Measurements from ENCODE around the gene DAB2IP. TPM values are rescaled to one million over a fixed set of nuclear protein-coding genes. Genes with fewer than 3 reads are reported as not detected.

The DAB2IP gene
- total RNA-seq, 1 donor from 2014 or later = 104 TPM

- Mint-ChIP-seq H3K36me3 (ENCODE audit: low read depth, unreplicated experiment) (peaks cover 4% of the 10 kb centered on the region), H3K27ac (ENCODE audit: unreplicated experiment) (no peak overlapping the region), H3K4me1 (ENCODE audit: unreplicated experiment) (peaks cover 49% of the 10 kb centered on the region), H3K9me3 (ENCODE audit: unreplicated experiment) (no peaks in the 10 kb centered on the region), H3K4me3 (ENCODE audit: unreplicated experiment) (no peak overlapping the region), H3K27me3 (ENCODE audit: unreplicated experiment) (peaks cover 20% of the 10 kb centered on the region)
- no peak for TF ChIP-seq CTCF (IDR thresholded peaks at IDR 0.05; ENCODE audit: unreplicated experiment)
- no peak for DNase-seq (ENCODE audit: low spot score)
These were observed 169.9 kb downstream of the DAB2IP start for GRCh38 chr9:121821326-121821725.

GRCh38 chr9:121822093-121823085 is 171.0 kb downstream of the DAB2IP start:
- Mint-ChIP-seq H3K9me3 (ENCODE audit: unreplicated experiment) (no peaks in the 10 kb centered on the region), H3K4me3 (ENCODE audit: unreplicated experiment) (peak overlapping the region; percentile 62), H3K4me1 (ENCODE audit: unreplicated experiment) (peaks cover 43% of the 10 kb centered on the region), H3K36me3 (ENCODE audit: low read depth, unreplicated experiment) (no peaks in the 10 kb centered on the region), H3K27ac (ENCODE audit: unreplicated experiment) (peak overlapping the region; percentile 94), H3K27me3 (ENCODE audit: unreplicated experiment) (peaks cover 14% of the 10 kb centered on the region)
- no peak for DNase-seq (ENCODE audit: low spot score)
- no peak for TF ChIP-seq CTCF (IDR thresholded peaks at IDR 0.05; ENCODE audit: unreplicated experiment)

- DNase-seq (ENCODE audit: low spot score) = no peak
- Mint-ChIP-seq H3K27ac (ENCODE audit: unreplicated experiment) (no peak overlapping the region), H3K4me1 (ENCODE audit: unreplicated experiment) (peaks cover 36% of the 10 kb centered on the region), H3K9me3 (ENCODE audit: unreplicated experiment) (no peaks in the 10 kb centered on the region), H3K4me3 (ENCODE audit: unreplicated experiment) (no peak overlapping the region), H3K27me3 (ENCODE audit: unreplicated experiment) (peaks cover 8% of the 10 kb centered on the region), H3K36me3 (ENCODE audit: low read depth, unreplicated experiment) (no peaks in the 10 kb centered on the region)
- no peak for TF ChIP-seq CTCF (IDR thresholded peaks at IDR 0.05; ENCODE audit: unreplicated experiment)
These were observed 172.2 kb downstream of the DAB2IP start for GRCh38 chr9:121823451-121824169.

- Mint-ChIP-seq H3K4me3 (ENCODE audit: unreplicated experiment) (no peak overlapping the region), H3K27ac (ENCODE audit: unreplicated experiment) (no peak overlapping the region), H3K27me3 (ENCODE audit: unreplicated experiment) (peaks cover 8% of the 10 kb centered on the region), H3K9me3 (ENCODE audit: unreplicated experiment) (no peaks in the 10 kb centered on the region), H3K4me1 (ENCODE audit: unreplicated experiment) (peaks cover 28% of the 10 kb centered on the region), H3K36me3 (ENCODE audit: low read depth, unreplicated experiment) (no peaks in the 10 kb centered on the region)
- DNase-seq (ENCODE audit: low spot score) = no peak
- no peak for TF ChIP-seq CTCF (IDR thresholded peaks at IDR 0.05; ENCODE audit: unreplicated experiment)
These were observed 173.2 kb downstream of the DAB2IP start for GRCh38 chr9:121824651-121825030.

Data from endothelial cell (in vitro differentiated cells).